SK-N-MC (cell line): ENCODE measurements around the gene AGAP1.

ENCODE experiments used
- DNase-seq: peaks from one replicate; pipeline ENCODE4 v3.0.0-alpha.2; 2011; ENCODE audit warnings: low read depth, low spot score
- H3K27ac ChIP-seq: fragments of 200-600 bp; sonication (generic); 2 replicates; pipeline ENCODE4 v1.5.1; 2016; ENCODE audit warnings: mixed run types
- H3K36me3 ChIP-seq: fragments of 200-600 bp; sonication (generic); 2 replicates; pipeline ENCODE4 v1.6.1; 2017; ENCODE audit warnings: antibody characterized with exemption, low read length, mixed read lengths; ENCODE audit not compliant: insufficient read depth
- H3K4me3 ChIP-seq: fragments of 200-600 bp; sonication (generic); 2 replicates; pipeline ENCODE4 v1.5.1; 2016
- H3K9ac ChIP-seq: fragments of 200-600 bp; sonication (generic); 2 replicates; pipeline ENCODE4 v1.8.0; 2017; ENCODE audit warnings: mixed run types, mixed read lengths; ENCODE audit not compliant: insufficient read length
- H3K9me3 ChIP-seq: fragments of 200-600 bp; sonication (generic); 2 replicates; pipeline ENCODE4 v1.6.1; 2017; ENCODE audit warnings: low read depth, mild to moderate bottlenecking, antibody characterized with exemption, low read length, moderate library complexity, mixed read lengths
- EZH2 ChIP-seq: fragments of 200-600 bp; sonication (generic); IDR thresholded peaks from one replicate; pipeline ENCODE4 v1.6.1; 2017; ENCODE audit warnings: antibody characterized with exemption
- FOXP2 ChIP-seq: optimal IDR thresholded peaks from 2 replicates; pipeline ENCODE3; 2011; ENCODE audit warnings: mild to moderate bottlenecking, moderate library complexity; ENCODE audit not compliant: insufficient read depth; ENCODE audit errors: extremely low read length, control extremely low read depth
- POLR2AphosphoS5 ChIP-seq: IDR thresholded peaks from 2 replicates; pipeline ENCODE4 v1.6.1; 2012; ENCODE audit warnings: mild to moderate bottlenecking, low read depth, low read length, borderline replicate concordance

AGAP1 gene

GRCh38 chr2:235930701-235931100, 436.9 kb downstream of the AGAP1 start:
- no peak overlapping the region for H3K27ac ChIP-seq
- DNase-seq: no peak
- no peak overlapping the region for H3K4me3 ChIP-seq
- TF ChIP-seq EZH2 (no peak), POLR2AphosphoS5 (no peak), FOXP2 (no peak)
- no peaks in the 10 kb centered on the region for H3K9me3 ChIP-seq
- H3K9ac ChIP-seq: no peak overlapping the region
- no peaks in the 10 kb centered on the region; the same call in 1 of the 2 replicates for H3K36me3 ChIP-seq

- no peak overlapping the region for H3K27ac ChIP-seq
- H3K4me3 ChIP-seq: no peak overlapping the region
- no peak for TF ChIP-seq EZH2
- no peak for TF ChIP-seq POLR2AphosphoS5
- TF ChIP-seq FOXP2: no peak
- H3K9me3 ChIP-seq: no peaks in the 10 kb centered on the region
- no peak overlapping the region for H3K9ac ChIP-seq
- no peak for DNase-seq
- no peaks in the 10 kb centered on the region; the same call in 1 of the 2 replicates for H3K36me3 ChIP-seq
These were observed 437.8 kb downstream of the AGAP1 start for GRCh38 chr2:235931676-235932075.

- DNase-seq: no peak
- no peak overlapping the region for H3K27ac ChIP-seq
These were observed 440.4 kb downstream of the AGAP1 start for GRCh38 chr2:235934059-235934773.

GRCh38 chr2:235934774-235935484, 441.1 kb downstream of the AGAP1 start:
- no peak for DNase-seq
- Histone ChIP-seq H3K27ac (no peak overlapping the region), H3K4me3 (no peak overlapping the region), H3K9ac (no peak overlapping the region), H3K9me3 (no peaks in the 10 kb centered on the region), H3K36me3 (no peaks in the 10 kb centered on the region; the same call in 1 of the 2 replicates)
- TF ChIP-seq POLR2AphosphoS5: no peak
- TF ChIP-seq EZH2: no peak
- no peak for TF ChIP-seq FOXP2

More at GRCh38 chr2:235934059-235934773, 440.4 kb downstream of the AGAP1 start:
- no peak overlapping the region for H3K4me3 ChIP-seq
- TF ChIP-seq FOXP2 (no peak), EZH2 (no peak), POLR2AphosphoS5 (no peak)
- no peaks in the 10 kb centered on the region for H3K9me3 ChIP-seq
- no peaks in the 10 kb centered on the region; the same call in 1 of the 2 replicates for H3K36me3 ChIP-seq
- H3K9ac ChIP-seq: no peak overlapping the region

- H3K9me3 ChIP-seq: no peaks in the 10 kb centered on the region
- no peaks in the 10 kb centered on the region; the same call in 1 of the 2 replicates for H3K36me3 ChIP-seq
- TF ChIP-seq EZH2 (no peak), FOXP2 (no peak), POLR2AphosphoS5 (no peak)
- H3K27ac ChIP-seq: no peak overlapping the region
- no peak overlapping the region for H3K4me3 ChIP-seq
- DNase-seq: no peak
- no peak overlapping the region for H3K9ac ChIP-seq
These were observed 441.9 kb downstream of the AGAP1 start for GRCh38 chr2:235935773-235936172.

GRCh38 chr2:235936493-235936892, 442.6 kb downstream of the AGAP1 start:
- Histone ChIP-seq H3K36me3 (no peaks in the 10 kb centered on the region; the same call in 1 of the 2 replicates), H3K27ac (no peak overlapping the region), H3K4me3 (no peak overlapping the region), H3K9me3 (no peaks in the 10 kb centered on the region), H3K9ac (no peak overlapping the region)
- TF ChIP-seq EZH2 (no peak), POLR2AphosphoS5 (no peak), FOXP2 (no peak)
- DNase-seq: no peak

- H3K27ac ChIP-seq: no peak overlapping the region
- H3K9ac ChIP-seq: no peak overlapping the region
- TF ChIP-seq POLR2AphosphoS5: no peak
- DNase-seq: no peak
- H3K4me3 ChIP-seq: no peak overlapping the region
- no peaks in the 10 kb centered on the region; the same call in 1 of the 2 replicates for H3K36me3 ChIP-seq
- no peaks in the 10 kb centered on the region for H3K9me3 ChIP-seq
These were observed 443.2 kb downstream of the AGAP1 start for GRCh38 chr2:235937087-235937486.

- Histone ChIP-seq H3K36me3 (no peaks in the 10 kb centered on the region), H3K9ac (no peak overlapping the region), H3K27ac (no peak overlapping the region), H3K9me3 (no peaks in the 10 kb centered on the region), H3K4me3 (no peak overlapping the region)
- no peak for DNase-seq
- no peak for TF ChIP-seq EZH2
- no peak for TF ChIP-seq FOXP2
- no peak for TF ChIP-seq POLR2AphosphoS5
These were observed 443.7 kb downstream of the AGAP1 start for GRCh38 chr2:235937526-235937925.
